C4-2B (cell line): ENCODE measurements around the gene C14orf132.

Experiments used
- CTCF ChIP-seq: fragments of 450-650 bp; conservative IDR thresholded peaks from 2 replicates; pipeline ENCODE4 v1.5.1; 2017; ENCODE audit warnings: mild to moderate bottlenecking
- ZFX ChIP-seq: fragments of 450-650 bp; IDR thresholded peaks from 2 replicates; pipeline ENCODE4 v1.6.1; 2017

GRCh38 chr14:96106891-96107290, 67.7 kb downstream of the C14orf132 start:
- no peak for TF ChIP-seq CTCF
- TF ChIP-seq ZFX: no peak
